HG03066 (cell line): ENCODE data around the gene GNG4.
"Not testable (repeated sequence)": the region's sequence is repeated elsewhere in the genome, so short reads cannot be mapped to it uniquely, and the experiment has no call there.

Experiments used
- ATAC-seq: cut with Tn5 transposase; IDR thresholded peaks from one replicate; pipeline ENCODE4 v1.9.1; 2021; ENCODE audit warnings: low read depth; ENCODE audit not compliant: unreplicated experiment

The GNG4 gene

DNA sequence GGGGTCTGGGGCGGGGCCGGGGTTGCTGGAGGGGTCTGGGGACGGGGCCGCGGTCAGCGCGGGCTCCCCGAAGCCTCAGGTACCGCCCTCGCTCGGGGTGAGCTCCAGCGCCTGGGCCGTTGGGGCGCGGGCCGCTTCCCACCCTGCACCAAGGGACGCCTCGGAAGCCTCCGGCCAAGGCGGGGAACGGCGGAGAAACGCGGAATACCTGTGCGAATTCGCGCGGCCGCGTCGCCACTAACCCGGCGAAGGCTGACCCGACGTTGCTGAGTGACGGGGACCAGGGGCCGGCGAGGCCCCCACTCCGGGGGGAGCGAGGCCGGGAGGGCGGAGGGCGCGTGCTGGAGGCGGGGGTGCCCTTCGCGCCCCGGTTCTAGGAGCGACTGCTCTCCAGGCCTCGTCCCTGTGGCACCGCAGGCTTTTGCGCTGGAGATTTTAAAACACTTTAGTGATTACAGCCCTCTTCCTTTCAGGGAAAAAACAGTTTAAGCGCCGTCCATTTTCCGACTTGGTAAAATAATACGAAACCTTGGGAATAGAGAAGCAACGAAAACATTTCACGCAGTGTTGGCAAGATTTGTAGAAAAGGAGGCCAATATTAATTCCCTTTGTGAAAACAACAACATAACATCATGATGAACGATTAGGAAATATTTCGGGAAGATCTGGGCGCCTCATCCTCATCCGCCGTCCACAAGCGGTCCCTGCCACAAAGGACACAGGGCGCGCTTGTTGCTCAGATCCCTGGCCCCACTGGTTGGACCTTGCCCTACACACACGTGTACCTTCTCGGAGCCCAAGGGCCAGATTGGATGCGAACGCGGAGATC is 971 bp upstream of the GNG4 start:
- no peak for ATAC-seq

- ATAC-seq: no peak
These were observed 623 bp downstream of the GNG4 start for GRCh38 chr1:235648954-235649367.

DNA sequence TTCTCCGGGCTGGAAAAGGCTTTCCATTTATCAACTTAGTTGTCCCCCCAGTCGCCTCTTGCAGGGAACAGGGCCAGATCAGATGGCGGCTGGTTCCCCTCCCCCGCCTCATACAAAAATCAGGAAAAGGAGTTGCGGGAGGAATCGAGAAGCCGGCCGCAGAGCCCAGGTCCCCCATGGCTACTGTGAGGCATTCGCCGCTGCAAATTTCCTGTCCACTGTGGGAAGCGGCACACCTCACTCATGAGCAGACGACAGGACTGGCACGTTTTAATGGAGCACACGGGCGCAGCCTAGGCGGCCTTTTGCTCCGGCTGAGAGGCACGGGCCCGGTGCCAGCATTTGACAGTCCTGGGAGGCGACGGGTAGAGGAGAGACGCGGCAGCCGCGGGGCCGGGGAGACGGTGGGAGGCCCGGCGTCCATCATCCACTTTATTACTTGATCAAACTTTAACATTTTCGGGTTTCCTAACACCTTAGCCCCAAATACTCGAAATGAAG is 1.1 kb downstream of the GNG4 start:
- ATAC-seq: no peak

DNA sequence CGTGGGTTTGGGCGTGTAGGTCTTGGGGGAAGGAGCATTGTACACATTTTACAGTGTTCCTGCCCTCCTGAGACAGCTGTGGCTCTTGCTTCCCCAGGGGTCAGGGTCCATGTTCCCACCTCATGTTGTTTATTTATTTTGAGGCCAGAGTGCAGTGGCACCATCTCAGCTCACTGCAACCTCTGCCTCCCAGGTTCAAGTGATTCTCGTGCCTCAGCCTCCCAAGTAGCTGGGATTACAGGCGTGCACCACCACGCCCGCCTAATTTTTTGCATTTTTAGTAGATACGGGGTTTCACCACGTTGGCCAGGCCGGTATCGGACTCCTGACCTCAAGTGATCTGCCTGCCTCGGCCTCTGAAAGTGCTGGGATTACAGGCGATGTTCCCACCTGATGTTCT is 2.0 kb downstream of the GNG4 start:
- ATAC-seq: not testable (repeated sequence)

GRCh38 chr1:235646463-235646862 is 3.1 kb downstream of the GNG4 start:
- no peak for ATAC-seq

DNA sequence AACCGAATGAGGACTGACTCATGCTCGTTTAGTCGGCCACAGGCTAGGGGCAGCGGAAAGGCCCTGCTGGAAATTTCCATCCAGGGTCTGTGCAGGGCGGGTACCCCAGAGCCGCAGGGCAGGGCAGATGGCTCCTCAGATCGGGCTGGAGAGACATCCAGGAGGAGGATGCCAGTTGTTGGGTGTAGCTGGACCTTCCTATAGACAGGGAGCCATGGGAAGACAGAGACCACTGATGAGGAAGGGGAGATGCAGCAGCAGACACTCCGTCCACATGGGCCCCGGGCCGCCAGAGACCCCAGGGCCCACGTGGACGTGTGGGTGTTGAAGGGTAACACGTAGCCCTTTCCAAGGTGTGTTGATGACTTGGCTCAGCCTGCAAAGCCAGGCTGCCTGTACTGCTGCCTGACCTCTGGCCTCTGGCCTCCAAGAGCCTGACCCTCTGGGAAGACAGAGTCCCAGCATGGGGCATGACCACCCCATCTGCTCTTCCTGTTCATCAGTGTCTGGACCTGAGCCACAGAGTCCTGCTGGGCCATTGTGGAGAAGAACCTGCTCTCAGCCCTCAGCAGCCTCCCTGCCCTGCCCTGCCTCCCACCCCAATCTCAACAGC is 4.8 kb downstream of the GNG4 start:
- no peak for ATAC-seq

- ATAC-seq: no peak
These were observed 5.5 kb downstream of the GNG4 start for GRCh38 chr1:235643837-235644692.

- ATAC-seq: no peak
These were observed 6.6 kb downstream of the GNG4 start for GRCh38 chr1:235642943-235643371.

DNA sequence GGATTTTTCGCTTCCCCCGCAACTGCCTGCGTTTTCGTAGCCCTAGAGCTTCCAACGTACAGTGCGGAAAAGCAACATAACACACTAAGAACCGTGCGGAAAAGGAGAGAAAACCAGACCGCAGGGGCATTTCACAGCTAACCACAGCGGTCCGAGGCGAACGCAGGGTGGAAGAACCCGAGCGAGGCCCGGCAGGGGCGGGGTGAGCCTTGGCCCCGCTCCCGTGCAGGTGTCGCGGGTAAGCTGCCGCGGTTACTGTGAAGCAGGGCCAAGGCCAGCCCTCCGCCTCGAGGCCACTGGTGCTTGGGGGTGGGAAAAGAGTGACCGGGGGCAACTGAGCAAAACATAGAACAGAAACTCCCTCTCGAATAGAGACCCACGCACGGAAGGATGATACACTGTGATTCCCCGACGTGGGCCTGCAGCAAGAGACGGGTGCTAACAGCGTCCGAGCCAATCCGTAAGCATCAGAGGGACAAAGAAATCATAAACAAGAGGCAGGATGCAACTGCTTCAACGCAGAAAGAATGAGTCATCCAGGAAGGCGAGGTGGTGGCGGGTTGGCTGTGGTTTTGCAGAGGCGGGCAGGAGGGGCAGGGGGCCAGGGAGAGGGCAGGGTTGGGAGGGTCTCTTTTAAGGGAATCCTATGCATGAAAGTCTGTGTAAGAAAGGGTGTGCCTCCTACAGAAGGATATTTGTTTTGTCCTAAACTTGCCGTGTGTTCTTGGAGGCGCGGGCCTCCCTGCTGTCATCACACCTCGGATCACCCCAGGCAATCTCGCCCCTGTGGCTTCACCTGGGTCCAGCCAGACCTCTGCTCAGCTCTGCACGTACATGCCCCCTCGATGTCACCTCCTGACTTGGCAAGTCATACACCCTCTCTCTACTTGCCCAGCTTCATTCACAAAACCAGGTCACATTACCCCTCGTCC is 7.3 kb downstream of the GNG4 start:
- peak; percentile 61 for ATAC-seq

DNA sequence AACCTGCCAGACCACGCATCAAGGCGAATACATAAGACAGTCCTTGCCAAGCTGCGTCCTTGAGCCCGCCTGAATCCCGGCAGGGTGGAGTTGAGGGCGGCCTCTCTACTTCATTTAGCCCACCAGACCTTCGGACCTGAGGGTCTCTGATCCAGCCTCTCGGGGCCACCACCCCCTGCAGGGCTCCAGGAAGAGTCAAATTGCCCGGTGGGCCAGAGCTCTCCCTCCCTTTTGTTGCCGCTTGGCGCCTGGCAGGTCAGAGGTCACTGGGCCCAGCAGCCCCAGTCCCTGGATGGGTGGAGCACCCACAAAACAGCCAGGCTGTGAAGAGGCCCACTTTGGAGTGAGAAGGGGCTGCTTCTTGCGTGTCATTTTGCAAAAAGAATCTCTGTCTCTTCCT is 9.0 kb downstream of the GNG4 start:
- ATAC-seq: no peak

DNA sequence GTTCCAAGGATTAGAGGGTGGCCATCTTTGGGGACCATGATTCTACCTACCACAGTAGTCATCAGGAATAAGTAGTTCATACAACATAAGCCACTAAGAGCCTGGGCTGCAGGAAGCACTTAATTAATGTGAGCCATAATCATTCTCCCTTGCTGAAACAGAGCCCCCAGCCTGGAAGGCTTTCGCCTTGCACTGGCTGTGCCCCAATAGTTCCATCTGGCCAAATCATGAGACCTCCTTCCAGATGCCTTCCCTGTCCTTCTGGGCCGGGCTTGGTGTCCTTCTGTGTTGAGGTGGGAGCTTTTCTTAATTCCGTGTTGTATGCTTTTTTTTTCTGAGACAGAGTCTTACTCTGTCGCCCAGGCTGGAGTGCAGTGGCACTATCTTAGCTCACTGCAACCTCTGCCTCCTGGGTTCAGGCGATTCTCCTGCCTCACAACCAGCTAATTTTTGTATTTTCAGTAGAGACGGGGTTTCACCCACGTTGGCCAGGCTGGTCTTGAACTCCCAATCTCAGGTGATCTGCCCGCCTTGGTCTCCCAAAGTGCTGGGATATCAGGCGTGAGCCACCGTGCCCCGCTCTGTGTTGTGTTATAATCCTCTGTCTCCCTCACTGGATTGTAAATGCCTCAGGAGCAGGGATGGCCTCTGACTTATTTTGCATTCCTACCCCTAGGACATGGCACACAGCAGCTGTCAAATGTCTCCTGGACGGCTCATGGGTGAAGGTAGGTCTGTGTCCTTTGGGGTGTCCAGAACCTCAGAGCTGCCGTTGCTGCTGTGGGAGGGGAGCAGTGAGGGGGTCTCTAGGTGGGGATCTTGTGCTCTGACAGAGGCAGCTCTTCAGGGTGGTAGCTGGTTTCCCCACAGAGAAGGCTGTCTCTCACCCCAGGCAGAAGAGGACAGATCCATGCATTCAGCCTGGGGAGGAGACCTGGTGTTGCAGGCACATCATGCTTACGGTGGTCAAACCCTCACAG is 10.1 kb downstream of the GNG4 start:
- no peak for ATAC-seq

DNA sequence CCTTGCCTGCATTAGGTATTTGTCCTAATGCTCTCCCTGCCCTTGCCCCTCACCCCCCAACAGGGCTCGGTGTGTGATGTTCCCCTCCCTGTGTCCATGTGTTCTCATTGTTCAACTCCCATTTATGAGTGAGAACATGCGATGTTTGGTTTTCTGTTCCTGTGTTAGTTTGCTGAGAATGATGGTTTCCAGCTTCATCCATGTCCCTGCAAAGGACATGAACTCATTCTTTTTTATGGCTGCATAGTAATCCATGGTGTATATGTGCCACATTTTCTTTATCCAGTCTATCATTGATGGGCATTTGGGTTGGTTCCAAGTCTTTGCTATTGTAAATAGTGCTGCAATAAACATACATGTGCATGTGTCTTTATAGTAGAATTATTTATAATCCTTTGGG is 11.0 kb downstream of the GNG4 start:
- ATAC-seq: not testable (repeated sequence)

DNA sequence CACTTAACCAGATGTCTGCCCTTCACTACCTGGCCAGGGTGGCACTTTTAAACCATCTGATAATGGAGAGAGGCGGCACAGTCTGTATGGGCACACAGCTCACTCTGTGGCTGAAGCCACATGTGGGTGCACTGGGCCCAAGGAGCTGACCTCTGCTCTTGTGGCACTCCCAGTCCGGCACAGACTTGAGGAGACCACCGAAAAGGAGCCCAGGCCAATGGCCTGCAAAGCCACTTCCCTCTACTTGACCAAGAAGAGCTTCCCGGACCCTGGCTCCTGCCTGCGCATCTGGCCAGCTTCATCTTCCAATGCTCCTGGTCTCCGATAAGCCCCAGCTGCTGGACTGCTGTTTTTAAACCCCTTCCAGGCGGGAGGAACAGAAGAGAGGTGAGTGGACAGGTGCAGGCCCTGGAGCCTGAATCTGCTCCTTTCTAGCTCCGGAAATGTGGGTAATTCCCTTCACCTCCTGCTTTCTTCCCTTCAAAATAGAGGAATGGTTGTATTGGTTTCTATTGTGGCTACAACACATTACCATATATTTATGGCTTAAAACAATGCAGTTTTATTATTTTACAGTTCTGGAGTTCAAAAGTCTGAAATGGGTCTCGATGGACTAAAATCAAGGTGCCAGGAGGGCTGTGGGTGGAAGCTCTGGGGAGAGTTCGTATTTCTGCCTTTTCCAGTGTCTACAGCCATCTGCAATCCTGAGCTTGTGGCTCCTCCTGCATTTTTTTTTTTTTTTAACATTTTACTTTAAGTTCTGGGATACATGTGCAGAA is 11.6 kb downstream of the GNG4 start:
- ATAC-seq: no peak

GRCh38 chr1:235635938-235636662 is 13.5 kb downstream of the GNG4 start:
- no peak for ATAC-seq

GRCh38 chr1:235632506-235633401 is 16.8 kb downstream of the GNG4 start:
- peak; percentile 73 for ATAC-seq

DNA sequence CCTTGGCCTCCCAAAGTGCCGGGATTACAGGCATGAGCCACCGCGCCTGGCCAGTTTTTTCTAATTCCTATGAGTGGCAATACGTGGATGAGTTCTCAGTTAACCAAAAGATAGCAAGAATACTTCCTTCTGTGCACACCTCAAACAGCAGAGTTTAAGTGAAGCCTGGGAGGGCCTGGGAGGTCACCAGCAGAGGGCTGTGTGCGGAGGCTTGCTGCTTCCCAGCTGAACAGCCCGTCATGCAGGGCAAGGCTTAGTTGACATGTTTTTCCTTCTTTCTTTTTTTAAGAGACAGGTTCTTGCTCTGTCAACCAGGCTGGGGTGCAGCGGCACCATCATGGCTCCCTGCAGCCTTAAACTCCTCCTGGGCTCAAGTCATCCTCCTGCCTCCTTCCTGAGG is 17.8 kb downstream of the GNG4 start:
- no peak for ATAC-seq
